IPS-NIHi11 (cell line): ENCODE measurements around the gene CRISPLD2.
"Not testable (repeated sequence)": the region's sequence is repeated elsewhere in the genome, so short reads cannot be mapped to it uniquely, and the experiment has no call there.

Source experiments
- DNase-seq: peaks from one replicate; pipeline ENCODE4 v3.0.0; 2012; ENCODE audit warnings: mixed read lengths, low spot score

Gene CRISPLD2

DNA sequence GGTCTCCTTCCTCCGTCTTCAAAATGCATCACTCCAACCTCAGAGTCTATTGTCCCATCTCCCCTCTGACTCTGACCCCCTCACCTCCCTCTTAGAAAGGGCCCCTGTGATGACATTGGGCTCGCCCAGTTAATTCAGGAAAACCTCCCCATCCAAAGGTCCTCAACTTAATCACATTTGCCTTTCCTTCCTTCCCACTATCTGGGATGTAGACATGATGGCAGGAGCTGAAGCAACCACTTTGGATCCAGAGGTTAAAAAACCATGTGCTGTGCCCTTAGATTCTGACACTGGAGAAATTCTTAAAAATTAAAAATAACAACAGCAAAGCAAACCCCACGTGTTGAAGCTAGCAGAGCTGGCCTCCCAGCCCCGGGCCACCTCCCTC lies 111.3 kb downstream of the CRISPLD2 start:
- no peak for DNase-seq

DNA sequence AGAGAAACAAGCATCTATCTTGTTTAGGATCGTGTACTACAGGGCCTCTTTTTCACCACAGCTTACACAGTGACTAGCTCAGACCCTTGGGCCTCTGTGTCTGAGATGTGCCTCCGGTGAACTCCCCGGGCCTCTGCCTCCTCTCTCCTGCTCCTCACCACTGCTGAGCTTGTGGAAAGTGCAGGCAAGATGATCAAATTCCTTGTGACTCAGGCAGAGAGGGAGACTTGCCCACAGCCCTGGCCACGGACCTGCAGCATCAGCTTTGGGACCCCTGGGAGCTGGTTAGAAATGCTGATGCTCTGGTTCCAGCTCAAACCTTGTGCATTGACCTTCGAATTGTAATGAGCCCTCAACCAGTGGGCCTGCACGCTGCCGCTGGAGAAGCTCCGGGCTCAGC lies 111.7 kb downstream of the CRISPLD2 start:
- no peak for DNase-seq

DNA sequence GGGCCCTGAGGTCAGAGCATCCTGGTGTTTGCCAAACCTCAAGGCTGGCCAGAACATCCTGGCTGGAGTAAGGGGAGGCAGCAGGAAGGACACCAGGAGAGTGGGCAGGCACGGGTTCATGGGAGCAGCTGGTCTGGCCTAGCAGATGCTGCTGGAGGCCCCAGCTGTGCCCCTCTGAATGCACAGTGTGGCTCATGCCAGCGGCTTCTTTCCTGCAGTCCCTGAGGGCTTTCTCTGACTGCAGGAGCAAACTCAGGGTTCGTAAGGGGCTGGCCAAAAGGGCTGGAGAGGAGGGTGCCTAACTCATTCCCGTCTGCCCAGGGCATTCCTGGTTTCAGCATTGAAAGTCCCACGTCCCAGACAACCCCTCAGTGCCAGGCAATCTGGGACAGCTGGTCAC lies 112.9 kb downstream of the CRISPLD2 start:
- no peak for DNase-seq

DNA sequence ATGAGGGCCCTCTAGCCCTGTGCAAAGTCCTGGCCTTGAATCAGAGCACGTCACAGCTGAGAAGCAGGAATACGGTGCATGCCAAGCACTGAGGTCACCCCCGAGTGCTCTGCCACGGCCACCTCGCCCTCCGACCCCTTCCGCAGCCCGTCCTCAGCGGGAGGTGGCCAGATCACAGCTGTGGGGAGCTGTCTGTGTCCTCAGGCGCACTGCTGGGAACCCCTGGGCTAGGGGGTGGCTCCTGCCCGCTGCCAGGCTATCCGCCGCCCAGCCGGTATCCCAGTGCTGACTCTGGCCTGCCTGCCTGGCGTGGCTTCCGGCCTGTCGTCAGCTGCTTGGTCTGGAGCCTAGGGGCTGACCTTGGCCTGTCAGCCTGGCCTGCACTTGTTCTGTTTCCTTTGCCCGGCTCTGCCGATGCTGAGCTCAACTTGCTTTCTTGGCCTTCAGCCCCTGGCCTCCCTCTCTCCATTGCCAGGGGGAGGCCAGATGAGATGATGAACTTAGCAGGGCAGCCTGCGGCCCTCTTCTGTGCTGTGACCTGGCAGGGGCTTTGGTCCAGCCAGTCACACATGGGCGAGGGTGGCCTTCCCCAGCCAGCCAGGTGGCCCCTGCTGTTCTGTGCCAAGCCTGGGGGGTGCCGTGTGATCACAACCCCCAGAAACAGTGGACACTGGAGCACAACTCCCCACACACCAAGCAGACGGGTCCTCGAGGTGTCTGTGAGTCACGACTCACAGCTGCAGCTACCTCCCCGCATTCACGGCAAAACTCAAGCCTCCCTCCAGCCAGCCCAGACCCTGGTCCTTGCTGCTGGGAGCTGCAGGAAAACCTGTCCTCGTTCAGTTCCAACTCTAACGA lies 114.2 kb downstream of the CRISPLD2 start:
- DNase-seq, result no peak

DNA sequence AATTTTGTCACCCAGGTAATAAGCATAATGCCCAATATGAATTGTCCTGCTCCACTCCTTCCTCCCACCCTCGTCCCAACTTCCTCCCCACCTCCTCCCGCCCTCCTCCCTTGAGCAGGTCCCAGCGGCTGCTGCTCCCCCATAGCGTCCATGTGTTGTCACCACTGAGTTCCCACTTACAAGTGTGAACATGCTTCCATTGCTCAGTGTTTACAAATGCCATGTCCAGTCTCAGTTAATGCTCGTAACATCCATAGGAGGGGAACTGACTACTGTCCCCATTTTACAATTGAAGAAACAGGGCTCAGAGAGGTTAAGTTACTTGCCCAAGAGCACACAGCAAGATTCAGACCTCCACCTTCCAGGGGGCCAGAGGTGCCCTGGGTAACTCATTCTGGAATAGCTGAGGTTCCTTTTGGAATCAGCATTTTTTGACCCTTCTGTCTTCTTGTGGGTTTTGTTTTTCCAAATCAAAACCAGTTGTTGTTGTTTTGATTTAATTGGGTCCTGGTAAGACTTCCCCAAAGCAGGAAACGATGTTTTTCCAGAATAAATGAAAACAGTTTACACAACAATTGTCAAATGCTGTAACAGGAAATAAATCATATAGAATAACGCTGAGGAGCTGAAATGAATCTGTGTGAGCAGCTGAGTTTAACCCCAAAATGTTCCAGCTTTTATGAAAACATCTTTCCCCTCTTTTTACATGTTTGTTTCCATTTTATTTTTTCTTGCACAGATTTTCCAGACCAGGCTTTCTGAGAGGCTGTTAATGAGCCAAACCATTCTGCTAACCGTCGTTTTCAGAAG lies 117.6 kb downstream of the CRISPLD2 start:
- DNase-seq, result no peak

DNA sequence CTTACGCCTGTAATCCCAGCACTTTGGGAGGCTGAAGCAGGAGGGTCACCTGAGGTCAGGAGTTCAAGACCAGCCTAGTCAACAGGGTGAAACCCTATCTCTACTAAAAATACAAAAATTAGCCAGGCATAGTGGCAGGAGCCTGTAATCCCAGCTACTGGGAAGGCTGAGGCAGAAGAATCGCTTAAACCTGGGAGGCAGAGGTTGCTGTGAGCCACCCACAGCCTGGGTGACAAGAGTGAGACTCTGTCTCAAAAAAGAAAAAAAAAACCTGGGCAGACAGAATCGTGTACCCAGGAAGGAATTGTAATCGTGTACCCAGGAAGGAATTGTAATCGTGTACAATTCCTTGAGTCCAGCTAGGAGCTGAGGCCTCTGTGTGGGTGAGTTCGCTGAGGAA lies 118.8 kb downstream of the CRISPLD2 start:
- not testable (repeated sequence) for DNase-seq

DNA sequence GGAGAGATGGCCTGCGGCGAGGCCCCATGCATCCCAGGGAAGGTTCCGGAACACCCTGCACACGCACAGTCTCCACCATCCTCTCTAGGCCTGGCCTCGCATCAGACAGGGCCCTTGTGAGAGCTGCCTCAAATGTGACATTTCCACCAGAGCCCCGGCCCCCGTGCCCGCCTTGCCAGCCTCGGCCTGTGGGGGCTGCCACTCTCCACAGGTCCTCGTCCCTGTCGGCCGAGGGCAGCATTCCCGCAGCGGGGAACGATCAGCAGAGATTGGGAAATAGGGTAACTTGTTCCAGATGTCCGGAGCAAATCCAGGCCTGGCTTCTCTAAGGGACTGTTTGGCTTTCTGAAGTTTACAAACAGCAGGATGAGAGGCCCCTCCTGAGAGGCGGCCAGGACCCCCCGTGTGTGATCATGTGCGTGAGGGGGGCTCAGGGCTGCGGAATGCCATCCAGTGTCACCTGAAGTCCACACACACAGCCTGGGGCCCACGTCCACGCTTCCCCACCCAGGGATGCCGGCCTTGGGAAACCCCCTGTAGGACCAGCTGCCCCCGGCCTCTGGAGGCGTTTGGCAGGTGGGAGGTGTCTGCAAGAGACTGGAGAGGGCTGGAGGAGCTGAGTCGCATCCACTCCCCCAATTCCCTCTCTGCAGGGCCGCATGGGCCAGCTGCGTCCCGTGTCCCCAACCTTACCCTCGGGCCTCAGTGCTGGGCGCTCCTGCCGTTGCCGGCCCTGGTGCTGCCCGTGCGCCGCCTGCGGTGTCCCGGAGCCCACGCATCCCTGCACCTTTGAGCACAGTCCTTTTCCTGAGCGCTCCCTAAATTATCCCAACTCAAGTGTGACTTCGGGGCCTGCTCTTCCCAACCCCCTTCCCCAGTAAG lies 121.1 kb downstream of the CRISPLD2 start:
- no peak for DNase-seq

DNA sequence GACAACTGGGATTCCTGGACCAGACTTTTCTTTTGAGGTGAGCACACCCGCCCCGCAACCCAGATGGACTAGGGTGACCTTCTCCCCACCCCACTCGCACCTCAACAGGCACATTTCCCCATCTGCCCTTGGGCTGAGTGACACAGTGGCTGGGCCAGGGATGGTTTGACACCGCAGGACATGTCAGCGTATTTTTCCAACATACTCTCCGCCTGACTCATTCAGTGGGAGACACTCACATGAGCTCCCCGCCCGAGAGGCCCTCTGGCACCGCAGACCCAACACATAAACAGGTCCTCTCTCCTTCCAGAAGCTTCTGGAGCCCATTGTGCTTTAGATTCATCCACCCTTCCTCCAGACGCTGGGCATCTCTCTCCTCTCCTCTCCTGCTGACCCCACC lies 122.1 kb downstream of the CRISPLD2 start:
- DNase-seq, result no peak

DNA sequence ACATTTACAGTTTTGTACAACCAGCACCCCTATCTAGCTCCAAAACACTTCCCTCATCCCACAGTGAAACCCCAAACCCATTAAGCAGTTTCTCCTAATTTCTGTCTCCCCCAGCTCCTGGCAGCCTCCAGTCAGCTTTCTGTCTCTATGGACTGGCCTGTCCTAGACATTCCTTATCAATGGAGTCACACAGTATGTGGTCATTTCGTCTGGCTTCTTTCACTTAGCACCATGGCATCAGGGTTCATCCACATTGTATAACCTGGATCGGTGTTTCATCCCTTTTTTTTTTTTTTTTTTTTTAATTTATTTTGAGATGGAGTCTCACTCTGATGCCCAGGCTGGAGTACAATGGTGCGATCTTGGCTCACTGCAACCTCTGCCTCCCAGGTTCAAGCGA lies 123.0 kb downstream of the CRISPLD2 start:
- DNase-seq, result no peak

DNA sequence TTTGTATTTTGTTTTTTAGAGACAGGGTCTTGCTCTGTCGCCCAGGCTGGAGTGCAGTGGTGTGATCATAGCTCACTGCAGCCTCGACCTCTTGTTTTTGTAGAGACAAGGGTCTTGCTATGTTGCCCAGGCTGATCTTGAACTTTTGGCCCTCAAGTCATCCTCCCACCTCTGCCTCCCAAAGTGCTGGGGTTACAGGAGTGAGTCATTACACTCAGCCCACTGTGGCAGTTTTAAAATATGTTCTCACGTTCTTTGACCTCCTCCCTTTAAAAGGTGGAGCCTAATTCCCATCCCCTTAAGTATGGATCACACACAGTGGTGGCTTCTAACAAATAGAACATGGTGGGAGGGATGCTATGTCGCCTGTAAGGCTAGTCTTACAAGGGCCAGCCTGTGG lies 123.8 kb downstream of the CRISPLD2 start:
- no peak for DNase-seq

DNA sequence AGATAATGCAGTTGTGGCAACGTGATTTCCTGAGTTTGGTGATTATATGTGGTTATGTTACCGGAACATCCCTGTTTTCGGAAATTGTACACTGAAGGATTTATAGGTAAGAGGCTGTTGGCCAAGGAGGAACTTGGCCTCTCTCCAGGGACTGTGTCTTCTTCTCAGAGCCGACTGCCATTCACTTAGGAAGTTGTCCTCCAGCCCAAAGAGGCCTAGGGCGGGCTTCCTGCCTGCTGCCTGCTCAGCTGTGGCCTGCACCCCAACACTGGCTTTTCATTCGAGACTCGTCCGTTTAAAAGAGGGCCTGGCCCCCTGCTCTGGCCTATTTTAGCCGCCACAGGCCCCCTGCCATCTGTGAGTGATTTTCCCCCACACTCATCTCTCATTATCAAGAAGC lies 127.2 kb downstream of the CRISPLD2 start:
- DNase-seq, result no peak

DNA sequence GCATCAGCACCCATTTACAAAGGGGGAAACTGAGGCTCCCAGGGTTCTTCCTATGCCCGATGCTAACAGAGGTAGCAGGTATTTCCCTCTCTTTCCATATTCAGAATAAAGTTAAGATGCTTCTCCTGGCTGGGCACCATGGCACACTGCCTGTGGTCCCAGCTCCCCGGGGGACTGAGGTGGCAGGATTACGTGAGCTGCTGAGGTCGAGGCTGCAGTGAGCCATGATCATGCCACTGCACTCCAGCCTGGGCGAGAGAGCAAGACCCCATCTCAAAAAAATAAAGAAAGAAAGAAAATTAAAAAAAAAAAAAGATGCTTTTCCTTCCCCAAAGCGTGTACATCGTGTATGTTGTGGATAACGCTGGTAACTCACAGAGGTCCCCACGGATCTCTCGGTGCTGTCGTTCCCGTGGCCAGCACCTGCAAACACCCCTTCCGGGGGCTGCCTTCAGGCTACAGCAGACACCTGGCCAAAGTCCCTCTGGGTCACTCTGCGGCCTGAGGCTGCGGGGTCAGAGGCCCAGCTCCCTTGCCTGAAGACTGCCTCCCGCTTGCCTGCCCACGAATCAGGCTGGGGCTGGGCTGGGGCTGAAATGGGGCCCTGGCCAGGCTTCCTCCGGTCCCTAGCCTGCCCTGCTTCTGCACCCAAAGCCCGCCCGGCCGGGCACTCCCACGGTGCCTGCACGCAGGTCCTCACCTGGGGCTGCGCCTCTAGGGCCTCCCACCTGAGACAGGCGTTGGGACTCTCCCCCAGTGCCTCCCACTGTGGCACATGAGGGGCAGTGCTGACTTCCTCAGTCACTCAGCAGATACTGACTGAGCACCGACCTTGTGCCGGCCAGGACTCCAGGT lies 128.4 kb downstream of the CRISPLD2 start:
- DNase-seq, result no peak

DNA sequence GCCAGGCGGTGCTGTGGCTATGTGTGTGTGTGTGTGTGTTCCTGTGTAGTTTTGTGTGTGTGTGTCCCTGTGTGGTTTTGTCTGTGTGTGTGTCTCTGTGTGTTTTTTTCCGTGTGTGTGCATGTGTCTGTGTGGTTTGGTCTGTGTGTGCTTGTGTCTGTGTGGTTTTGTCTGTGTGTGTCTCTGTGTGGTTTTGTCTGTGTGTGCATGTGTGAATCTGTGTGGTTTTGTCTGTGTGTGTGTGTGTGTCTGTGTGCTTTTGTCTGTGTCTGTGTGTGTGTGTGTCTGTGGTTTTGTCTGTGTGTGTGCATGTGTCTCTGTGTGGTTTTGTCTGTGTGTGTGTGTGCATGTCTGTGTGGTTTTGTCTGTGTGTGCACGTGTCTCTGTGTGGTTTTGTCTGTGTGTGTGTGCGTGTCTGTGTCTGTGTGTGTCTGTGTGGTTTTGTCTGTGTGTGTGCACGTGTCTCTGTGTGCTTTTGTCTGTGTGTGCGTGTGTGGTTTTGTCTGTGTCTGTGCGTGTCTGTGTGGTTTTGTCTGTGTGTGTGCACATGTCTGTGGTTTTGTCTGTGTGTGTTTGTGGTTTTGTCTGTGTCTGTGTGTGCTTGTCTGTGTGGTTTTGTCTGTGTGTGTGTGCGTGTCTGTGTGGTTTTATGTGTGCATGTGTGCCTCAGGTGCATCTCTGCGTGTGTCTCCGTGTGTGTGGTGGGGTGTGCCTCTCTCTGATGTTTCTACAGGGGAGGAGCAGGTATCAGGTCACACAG lies 129.2 kb downstream of the CRISPLD2 start:
- DNase-seq, result no peak

DNA sequence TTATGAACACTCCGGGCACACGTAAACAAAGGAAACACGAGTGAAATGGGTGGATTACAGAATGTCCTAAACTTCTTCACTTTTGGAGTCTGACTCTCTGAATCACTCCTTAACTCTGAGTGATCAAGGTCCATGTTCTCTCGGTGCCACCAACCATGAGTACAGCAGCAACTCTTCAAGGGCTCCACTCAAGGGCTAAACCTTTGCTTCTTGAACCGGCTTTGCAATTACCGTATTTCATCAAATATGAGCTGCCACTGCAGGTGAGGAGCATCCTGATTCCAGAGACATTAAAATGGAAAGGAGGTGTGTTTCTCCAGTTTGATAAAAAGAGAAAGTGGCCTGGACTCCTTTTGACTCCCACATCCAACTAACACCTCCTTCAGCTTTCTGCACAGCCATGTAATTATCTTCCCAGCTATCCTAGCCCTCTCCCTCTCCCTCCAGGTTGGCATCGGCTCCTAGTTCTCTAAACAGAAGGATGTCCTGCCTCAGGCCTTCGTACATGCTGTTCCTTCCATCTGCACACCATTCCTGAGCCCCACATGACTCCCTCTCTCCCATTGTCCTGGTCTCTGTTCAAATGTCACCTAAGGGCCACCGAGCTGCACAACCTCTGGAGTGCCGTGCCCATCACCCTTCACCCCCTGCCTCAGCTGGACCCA lies 130.1 kb downstream of the CRISPLD2 start:
- no peak for DNase-seq

DNA sequence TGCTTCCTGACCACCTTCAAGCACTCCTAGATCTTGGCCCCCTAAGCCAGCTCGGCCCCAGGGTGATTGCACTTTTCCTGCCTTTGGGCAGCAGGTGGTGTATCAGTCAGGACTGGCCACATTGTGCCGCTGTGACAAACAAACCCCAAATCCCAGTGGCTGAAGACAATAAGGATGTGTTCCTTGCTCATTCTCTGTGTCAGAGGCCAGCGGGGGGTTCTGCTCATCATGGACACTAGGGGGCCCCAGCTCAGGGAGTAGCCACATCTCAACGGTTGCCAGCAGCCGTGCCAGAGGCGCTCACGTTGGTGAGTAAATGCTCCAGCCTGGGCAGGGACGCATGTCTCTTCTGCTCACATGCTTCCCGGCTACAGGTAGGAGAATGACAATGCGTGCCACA lies 131.1 kb downstream of the CRISPLD2 start:
- DNase-seq, result peak; percentile 41

DNA sequence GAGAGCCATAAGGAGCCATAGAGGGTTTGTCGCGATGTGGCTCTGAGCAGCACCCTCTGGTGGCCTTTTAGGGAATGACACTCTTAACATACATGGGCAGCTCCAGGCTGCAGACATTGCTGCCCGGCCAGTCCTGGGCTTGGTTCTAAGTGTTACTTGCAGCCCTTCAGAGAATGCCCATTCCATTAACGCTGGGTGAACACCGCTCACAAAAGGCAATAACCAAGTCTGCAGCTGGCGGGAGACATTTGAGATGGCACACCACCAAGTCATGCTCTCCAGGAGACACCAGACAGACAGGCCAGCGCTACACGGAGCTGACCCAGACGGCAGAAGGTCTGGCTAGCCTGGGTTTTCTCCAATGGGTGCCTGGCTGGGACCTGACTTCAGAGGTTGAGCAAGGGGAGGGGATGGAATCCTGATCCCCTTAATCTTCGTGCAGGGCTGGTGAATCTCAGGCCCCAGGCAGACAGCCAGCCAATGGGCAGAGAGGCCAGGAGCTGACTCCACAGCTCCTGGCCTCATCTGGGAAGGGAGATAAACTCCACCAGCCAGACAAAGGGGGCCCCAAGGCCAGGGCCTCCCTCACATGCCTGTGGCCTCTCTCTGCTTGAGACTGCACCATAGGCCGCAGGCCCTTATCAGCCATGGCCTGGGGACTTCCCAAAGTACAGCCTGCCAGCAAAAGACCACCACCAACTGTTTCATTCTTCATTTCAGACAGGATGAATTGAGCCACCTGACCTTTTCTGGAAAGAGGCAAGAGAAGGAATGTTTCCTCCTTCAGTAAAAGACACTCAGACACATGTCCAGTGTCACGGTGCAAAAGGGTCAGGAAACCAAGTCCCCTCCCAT lies 132.8 kb downstream of the CRISPLD2 start:
- peak; percentile 87 for DNase-seq

DNA sequence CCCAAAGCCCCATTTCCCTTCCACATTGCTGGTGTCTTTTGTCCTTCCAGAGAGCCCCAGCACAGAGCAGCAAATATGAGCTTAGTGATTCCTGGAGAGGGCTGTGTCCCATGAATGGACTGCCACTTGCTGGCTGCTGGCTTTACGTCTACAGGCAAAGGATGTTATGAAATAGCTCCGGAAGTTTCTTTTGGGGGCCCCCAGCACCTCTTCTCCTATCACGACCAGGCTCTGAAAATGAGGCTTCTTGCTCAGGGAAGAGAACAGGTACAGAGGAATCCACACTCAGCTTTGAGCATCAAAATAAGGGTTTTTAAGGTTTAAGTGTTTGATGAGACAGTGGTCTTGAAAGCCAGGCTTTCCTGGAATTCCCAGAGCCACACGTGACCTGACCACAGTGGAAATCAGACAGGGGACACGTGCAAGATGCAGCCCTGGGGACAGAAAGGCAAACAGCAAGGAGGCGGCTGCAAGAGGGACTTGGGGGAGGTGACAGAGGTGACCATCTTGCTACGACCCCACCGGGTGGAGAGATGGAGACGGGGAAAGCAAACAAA lies 133.5 kb downstream of the CRISPLD2 start:
- no peak for DNase-seq

DNA sequence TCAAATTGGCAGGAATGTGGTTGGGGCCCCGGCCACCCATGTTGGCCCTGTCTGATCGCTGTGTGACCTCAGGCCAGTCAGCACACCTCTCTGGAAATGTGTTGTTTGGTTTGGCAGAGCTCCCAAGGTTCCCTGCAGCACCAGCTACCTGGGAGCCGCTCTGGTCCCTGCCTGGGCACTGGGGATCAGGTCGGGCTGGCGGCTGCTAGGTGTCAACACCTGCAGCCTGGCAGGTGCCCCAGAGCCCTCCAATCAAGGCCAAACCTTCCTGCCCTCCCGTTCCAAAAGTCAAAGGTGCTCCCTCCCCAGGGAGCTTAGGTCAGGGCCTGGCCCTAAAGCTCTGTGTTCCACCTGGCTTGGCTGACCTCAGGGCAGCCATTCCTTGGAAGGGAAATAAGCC lies 135.6 kb downstream of the CRISPLD2 start:
- DNase-seq, result no peak

DNA sequence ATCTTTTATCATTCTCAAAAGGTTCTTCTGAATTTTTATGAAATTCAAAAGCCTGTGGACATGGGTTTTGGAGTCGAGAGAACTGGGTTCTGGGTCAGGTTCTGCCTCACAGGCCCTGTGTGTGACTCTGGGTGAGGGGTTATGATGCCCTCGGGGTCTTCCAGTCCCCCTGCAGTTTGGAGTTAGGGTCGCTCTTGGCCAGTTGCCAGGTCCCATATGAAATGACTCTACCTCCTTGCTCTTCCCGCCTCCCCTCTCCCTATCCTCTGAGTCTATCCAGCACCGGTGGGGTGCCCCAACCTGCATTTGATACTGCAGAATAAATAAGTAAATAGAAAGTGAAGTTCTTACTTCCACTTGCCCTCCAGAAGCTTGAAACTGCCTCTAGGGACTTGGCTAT lies 137.4 kb downstream of the CRISPLD2 start:
- DNase-seq, result no peak
